Right atrium auricular region (tissue), 2 donors: ENCODE results near the gene PEX14. TPM values are rescaled to one million over a fixed set of nuclear protein-coding genes. Genes with fewer than 3 reads are reported as not detected.

Experiments
- DNase-seq: peaks from one replicate; pipeline ENCODE4 v3.0.0-alpha.2; 2019; ENCODE audit warnings: low spot score
- H3K27ac ChIP-seq, 2 donors: fragments of 200-600 bp; sonication (generic); 1 replicate in 1 of 2; 2 replicates in 1 of 2; pipeline ENCODE4 v1.5.1; 2016 to 2019
- H3K27me3 ChIP-seq, 2 donors: fragments of 200-600 bp; sonication (generic); one replicate each; pipeline versions ENCODE4 v1.5.1 to v1.6.0; 2017 to 2019
- H3K36me3 ChIP-seq: fragments of 200-600 bp; sonication (generic); one replicate; pipeline ENCODE4 v1.5.1; 2016
- H3K4me1 ChIP-seq, 2 donors: fragments of 200-600 bp; sonication (generic); one replicate each; pipeline versions ENCODE4 v1.5.1 to v1.6.0; 2017 to 2019
- H3K4me3 ChIP-seq, 2 donors: fragments of 200-600 bp; sonication (generic); 1 replicate in 1 of 2; 2 replicates in 1 of 2; pipeline ENCODE4 v1.5.1; 2017 to 2019; ENCODE audit warnings: mild to moderate bottlenecking in 1 of 2, moderate library complexity in 1 of 2
- H3K9me3 ChIP-seq, 2 donors: fragments of 200-600 bp; sonication (generic); one replicate each; pipeline ENCODE4 v1.5.1; 2019
- CTCF ChIP-seq, 2 donors: fragments of 200-600 bp; sonication (generic); IDR thresholded peaks; one replicate each; pipeline ENCODE4 v1.5.1; 2019; ENCODE audit warnings: antibody characterized with exemption in 2 of 2
- total RNA-seq, 2 donors: library from RNA; depleted of rRNA; stranded (reverse); fragments of >200 nt; gene quantifications; one replicate each; pipeline ENCODE4 v1.1.0, GENCODE V29; 2016

The PEX14 gene
- total RNA-seq, 2 donors from 2014 or later, result 13.7 to 14.5 TPM

- Histone ChIP-seq H3K27ac (no peak overlapping the region), H3K36me3 (no peaks in the 10 kb centered on the region), H3K4me3 (no peak overlapping the region), H3K27me3 (no peaks in the 10 kb centered on the region), H3K9me3 (no peaks in the 10 kb centered on the region), H3K4me1 (peaks cover 0 to 27% of the 10 kb centered on the region in 2 donors)
- no peak for TF ChIP-seq CTCF (IDR thresholded peaks at IDR 0.05)
- no peak for DNase-seq
Observed at GRCh38 chr1:10596780-10597179, 122.0 kb downstream of the PEX14 start.

- no peak overlapping the region for H3K4me3 ChIP-seq
- no peak for TF ChIP-seq CTCF (IDR thresholded peaks at IDR 0.05)
- H3K4me1 ChIP-seq, result peaks cover 0 to 27% of the 10 kb centered on the region in 2 donors
Observed at GRCh38 chr1:10597492-10598388, 123.0 kb downstream of the PEX14 start.

GRCh38 chr1:10598389-10598702, 123.6 kb downstream of the PEX14 start:
- Histone ChIP-seq H3K36me3 (no peaks in the 10 kb centered on the region), H3K4me1 (peaks cover 0 to 27% of the 10 kb centered on the region in 2 donors), H3K4me3 (no peak overlapping the region), H3K27ac (no peak overlapping the region), H3K27me3 (no peaks in the 10 kb centered on the region), H3K9me3 (no peaks in the 10 kb centered on the region)
- TF ChIP-seq CTCF (IDR thresholded peaks at IDR 0.05), result no peak
- DNase-seq, result no peak

More at GRCh38 chr1:10597492-10598388, 123.0 kb downstream of the PEX14 start:
- no peak for DNase-seq
- no peaks in the 10 kb centered on the region for H3K36me3 ChIP-seq
- H3K27me3 ChIP-seq, result no peaks in the 10 kb centered on the region
- no peak overlapping the region for H3K27ac ChIP-seq
- H3K9me3 ChIP-seq, result no peaks in the 10 kb centered on the region

- no peak overlapping the region for H3K27ac ChIP-seq
- no peak for DNase-seq
- no peaks in the 10 kb centered on the region for H3K9me3 ChIP-seq
- peaks cover 0 to 20% of the 10 kb centered on the region in 2 donors for H3K4me1 ChIP-seq
- no peak for TF ChIP-seq CTCF (IDR thresholded peaks at IDR 0.05)
- no peaks in the 10 kb centered on the region for H3K36me3 ChIP-seq
- no peak overlapping the region for H3K4me3 ChIP-seq
- no peaks in the 10 kb centered on the region for H3K27me3 ChIP-seq
Observed at GRCh38 chr1:10599194-10599861, 124.6 kb downstream of the PEX14 start.

GRCh38 chr1:10601342-10602070, 126.8 kb downstream of the PEX14 start:
- H3K4me1 ChIP-seq, result peaks cover 0 to 8% of the 10 kb centered on the region in 2 donors
- DNase-seq, result peak; percentile 16
- no peak overlapping the region for H3K27ac ChIP-seq
- H3K4me3 ChIP-seq, result no peak overlapping the region
- no peak for TF ChIP-seq CTCF (IDR thresholded peaks at IDR 0.05)
- no peaks in the 10 kb centered on the region for H3K36me3 ChIP-seq
- H3K27me3 ChIP-seq, result no peaks in the 10 kb centered on the region
- no peaks in the 10 kb centered on the region for H3K9me3 ChIP-seq
